Measurements from ENCODE around the gene FTSJ3.
"Not testable (repeated sequence)": the region's sequence is repeated elsewhere in the genome, so short reads cannot be mapped to it uniquely, and the experiment has no call there.

The FTSJ3 gene

DNA sequence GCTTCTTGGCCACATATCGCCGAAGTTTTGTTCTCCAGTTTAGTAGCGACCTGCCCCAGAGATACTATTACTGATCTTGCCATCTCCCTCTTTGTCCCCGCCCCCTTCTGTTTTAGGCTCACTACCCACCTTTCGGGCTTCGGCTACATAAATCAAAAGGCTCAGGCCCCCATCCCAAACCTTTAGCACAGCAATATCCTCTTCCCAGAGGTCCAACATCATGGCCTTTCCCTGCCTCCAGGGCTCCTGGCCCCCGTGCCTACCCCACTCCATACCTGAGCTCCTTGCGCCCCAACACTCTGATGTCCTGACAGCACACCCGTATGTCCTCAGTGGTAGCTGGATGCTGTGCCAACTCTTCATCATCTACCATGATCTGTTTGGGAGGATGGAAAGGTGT, 3.1 kb downstream of the FTSJ3 start:
- DNase-seq, result no peak

DNA sequence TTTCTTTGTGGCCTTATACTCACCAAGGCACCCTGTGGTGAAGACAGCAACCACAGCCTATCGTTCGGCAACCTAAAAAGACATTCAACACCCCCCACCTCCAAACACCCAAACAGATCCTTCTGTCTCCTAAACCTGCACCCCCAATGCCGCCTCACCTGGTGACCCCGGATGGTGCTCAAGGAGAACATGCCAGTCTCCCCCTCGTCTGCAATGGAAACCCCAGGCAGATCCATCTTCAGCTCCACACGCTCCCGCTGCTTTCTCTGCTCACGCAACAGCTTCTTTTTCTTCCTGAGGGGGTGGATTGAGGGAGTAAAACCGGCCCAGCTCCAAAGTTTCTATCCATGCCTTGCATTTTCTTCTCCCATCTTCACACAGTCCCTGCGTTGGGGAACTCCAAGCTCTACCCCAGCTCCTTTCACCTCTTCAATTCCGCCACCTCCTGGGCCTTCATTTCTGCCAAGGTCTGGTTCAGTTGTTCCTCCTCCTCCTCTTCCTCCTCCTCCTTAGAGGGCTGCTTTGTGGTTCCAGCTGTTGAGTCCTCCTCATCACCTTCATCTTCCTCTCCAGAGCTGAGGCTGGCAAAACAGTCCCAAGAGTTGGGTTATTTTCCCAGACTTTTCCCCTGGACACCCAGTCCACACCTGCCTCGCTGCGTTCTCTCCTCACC, 3.7 kb downstream of the FTSJ3 start:
- no peak for DNase-seq

DNA sequence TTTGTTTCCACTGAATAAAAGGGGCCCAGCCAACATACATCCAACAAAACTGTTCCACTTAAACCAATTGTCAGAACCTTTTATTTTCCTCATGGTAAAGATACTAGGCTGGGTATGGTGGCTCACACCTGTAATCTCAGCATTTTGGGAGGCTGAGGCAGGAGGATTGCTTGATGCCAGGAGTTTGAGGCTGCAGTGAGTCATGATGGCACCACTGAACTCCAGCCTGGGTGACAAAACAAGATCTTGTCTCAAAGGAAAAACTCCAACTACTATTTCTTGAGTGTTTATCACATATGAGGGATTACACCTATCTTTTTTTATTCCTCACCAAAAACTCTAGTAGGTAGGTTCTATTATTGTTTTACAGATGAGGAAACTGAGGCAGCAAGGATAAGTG, 4.9 kb downstream of the FTSJ3 start:
- no peak for DNase-seq

DNA sequence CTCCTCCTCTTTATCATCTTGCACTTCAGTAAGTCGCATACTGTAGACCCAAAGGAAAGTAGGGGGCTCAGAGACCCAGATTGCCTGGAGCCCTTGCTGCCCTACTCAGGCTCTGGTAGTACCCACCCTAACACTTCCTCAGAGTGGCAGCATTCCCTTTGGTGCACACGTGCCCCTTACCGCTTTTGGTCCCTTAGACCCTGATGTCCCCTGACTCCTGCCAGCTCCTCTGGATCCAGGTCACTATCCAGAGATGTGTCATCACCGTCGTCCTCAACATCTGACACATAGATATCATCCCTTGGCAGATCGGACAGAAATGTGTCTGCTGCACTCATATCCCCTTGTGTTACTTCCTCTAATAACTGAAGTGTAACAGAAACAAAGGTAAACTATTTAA, 5.7 kb downstream of the FTSJ3 start:
- DNase-seq, result no peak

DNA sequence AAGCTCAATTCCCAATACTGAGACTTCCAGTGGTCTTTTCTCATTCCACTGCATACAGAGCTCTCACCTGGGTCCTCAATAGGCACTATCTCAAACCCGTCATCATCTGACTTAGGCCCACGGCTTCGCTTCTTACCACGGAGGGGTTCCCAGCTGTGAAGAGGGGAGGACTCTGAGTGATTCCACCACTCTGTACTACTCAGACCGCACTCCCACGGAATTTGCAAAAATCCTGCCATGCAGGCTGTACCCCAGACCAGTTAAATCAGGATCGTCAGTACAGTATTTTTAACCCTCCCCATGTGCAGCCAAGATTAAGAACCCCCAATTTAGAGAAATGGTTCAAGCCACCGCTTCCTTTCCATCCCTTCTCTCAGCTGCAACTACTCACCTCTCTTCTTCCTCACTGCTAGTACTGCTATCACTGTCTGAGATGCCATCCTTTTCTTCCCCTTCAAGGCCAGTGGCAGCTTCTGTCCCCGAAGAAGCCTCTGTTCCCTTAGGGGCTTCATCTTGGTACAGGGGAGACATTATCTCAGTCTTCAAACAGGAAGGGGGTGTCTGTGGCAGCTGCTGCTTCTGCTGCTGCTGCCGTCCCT, 6.4 kb downstream of the FTSJ3 start:
- DNase-seq, result no peak

DNA sequence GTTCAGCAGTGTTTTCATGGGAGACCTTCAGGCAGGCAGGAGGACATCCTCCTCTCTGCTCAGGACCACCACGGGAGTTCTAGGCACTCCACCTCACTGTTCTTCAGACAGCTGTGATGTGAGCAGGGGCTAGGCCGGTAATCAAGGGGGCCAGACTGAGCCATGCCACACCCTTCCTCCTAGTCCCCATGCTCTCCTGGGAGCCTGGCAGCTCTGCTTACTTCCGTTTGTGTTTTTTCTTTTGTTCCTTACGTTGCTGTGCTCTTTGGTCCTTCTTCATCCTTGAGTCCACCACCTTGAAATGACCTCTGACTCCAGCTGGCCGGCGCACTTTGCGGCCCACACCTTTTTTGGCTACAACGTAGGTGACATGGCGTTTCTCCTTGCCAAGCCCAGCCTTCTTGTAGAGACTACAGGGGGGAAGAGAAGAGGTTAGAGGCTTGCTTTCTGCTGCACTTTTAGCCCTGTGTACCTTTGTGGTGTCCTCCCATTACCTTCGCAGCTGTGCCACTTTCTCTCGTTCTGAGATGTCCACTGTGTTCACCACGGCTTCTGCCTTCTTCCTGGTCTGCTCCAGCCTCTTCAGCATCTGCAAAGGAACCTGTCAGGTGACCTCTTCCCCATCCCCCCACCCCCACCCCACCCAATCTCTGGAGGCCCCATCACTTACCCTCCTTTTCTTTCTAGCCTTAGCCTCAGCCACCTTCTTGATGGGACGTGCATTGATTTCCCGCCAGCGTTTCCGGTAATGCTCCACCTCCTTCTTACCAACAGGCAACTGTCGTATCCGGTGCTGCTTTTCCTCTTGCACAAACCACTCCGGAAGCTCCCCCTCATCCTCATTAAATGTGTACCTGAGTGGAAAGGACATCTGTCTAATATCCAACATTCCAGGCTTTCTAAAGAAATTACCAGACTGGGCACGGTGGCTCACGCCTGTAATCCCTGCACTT, 7.6 kb downstream of the FTSJ3 start:
- no peak for DNase-seq

DNA sequence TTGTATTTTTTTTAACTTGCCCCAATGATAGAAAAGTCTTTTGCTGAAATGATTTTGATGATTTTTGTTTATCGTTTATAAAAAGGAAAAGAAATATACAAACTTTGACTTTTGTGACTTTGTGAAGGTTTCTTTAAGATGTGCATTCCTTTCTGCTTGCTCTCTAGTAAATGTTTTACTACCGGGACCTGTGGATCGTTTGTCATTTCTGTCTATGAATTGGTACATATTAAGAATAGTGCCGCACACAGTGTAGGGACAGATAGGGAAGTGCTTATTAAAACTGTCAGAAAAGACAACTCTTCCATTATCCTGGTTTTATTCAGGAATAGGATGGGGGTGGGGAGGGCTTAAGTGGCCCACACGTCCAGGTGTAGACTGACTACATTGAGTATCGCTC, 8.3 kb downstream of the FTSJ3 start:
- no peak for DNase-seq

DNA sequence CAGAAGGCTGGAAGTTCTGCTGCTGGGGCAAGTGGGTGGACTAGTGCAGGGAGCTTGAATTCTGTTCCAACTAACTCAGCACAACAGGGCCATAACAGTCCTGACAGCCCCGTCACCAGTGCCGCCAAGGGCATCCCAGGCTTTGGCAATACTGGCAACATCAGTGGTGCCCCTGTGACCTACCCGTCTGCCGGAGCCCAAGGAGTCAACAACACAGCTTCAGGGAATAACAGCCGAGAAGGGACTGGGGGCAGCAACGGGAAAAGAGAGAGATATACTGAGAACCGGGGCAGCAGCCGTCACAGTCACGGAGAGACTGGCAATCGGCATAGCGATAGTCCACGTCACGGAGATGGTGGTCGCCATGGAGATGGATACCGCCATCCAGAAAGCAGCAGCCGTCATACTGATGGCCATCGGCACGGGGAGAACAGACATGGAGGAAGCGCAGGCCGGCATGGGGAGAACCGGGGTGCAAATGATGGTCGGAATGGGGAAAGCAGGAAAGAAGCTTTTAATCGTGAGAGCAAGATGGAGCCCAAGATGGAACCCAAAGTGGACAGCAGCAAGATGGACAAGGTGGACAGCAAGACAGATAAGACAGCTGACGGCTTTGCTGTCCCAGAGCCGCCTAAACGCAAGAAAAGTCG, 9.6 kb downstream of the FTSJ3 start:
- DNase-seq, result no peak

DNA sequence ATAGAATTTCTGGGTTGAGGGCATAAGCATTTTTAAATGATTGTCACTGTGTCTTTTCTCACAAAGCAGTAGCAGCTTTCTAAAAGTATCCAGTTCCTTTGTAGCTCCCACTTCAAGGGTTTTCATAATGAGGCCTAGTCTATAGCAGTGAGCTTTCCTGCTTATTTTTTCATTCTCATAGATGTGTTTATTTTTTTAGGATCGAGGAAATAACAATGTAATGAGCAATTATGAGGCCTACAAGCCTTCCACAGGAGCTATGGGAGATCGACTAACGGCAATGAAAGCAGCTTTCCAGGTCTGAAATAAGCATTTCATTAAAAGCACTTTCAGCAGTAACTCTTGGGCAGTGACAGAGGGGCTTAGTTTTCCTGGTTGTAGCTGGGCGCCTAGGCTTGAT, 10.8 kb downstream of the FTSJ3 start:
- no peak for DNase-seq

DNA sequence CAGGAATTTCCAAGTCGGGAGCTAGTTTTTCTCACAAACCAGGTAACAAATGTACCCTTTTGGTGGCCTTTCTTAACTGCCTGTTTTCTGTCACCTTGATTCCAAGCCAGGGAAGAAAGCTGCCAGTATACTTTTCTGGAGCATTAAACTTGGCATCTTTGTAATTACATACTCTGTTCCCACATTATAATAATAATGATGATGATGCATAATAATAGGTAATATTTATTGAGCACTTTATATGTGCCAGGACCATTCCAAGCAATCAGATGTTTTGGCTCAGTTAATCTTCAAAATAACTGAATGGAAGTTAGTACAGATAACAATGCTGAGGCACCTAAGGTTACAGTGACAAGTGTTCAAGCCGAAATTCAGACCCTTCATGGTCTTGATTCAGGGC, 11.3 kb downstream of the FTSJ3 start:
- no peak for DNase-seq

DNA sequence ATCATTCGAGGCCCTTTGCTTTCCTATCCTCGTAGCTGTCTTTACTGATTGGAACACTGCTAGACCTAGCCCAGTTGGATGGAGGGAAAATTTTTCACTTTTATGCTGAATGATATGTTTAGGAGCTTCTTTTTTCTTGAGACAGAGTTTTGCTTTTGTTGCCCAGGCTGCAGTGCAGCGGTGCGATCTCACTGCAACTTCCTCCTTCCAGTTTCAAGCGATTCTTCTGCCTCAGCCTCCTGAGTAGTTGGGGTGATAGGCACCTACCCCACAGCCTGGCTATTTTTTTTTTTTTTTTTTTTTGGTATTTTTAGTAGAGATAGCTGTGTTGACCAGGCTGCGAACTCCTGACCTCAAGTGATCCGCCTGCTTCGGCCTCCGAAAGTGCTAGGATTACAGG, 17.5 kb downstream of the FTSJ3 start:
- no peak for DNase-seq

DNA sequence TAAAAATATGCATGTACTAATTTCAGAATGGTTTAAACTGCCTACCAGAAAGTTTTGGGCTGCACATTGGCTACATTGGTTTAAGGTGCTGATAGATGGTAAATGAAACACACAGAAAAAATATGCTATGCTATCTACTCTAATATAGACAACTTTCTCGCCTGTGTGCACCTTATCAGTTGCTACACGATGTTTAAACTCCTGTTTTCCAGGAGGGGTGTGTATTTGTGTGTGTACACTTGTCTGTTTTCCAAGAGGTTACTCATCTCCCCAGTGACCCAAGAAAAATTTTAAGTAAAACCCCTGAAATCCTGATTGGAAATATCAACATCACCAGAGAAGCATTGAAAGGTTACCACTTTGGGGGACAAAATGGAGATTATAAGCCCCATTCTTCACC, 21.9 kb downstream of the FTSJ3 start:
- no peak for DNase-seq

DNA sequence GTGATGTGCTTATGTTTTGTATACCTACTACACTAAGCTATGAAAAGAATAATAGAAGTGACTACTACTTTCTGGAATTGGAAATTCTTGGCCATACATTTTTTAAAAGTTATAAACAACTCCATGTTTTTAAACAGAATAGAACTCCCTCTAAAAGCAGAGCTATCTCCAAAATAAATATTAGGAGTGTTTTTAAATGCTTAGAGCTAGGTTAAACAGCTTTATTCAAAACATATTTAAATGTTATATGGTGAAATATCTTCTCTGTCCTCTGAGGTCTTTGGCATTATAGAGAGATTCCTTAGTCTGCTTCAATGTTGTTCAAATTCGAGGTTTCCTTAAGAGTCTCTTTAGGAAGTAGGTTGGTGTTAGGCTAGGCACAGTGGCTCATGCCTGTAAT, 23.1 kb downstream of the FTSJ3 start:
- DNase-seq, result no peak

DNA sequence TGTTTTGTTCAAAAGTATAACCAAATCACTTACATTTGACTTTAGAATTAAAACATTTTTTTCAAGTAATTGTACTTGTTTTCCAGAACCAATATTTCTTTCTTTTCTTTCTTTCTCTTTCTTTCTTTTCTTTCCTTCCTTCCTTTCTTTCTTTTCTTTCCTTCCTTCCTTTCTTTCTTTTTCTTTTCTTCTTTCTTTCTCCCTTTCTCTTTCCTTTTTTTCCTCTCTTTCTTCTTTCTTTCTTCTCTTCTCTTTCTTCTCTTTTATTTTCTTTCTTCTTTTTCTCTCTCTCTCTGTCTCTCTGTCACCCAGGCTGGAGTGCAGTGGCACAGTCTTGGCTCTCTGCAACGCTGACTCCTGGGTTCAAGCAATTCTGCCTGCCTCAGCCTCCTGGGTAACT, 26.7 kb downstream of the FTSJ3 start:
- no peak for DNase-seq

DNA sequence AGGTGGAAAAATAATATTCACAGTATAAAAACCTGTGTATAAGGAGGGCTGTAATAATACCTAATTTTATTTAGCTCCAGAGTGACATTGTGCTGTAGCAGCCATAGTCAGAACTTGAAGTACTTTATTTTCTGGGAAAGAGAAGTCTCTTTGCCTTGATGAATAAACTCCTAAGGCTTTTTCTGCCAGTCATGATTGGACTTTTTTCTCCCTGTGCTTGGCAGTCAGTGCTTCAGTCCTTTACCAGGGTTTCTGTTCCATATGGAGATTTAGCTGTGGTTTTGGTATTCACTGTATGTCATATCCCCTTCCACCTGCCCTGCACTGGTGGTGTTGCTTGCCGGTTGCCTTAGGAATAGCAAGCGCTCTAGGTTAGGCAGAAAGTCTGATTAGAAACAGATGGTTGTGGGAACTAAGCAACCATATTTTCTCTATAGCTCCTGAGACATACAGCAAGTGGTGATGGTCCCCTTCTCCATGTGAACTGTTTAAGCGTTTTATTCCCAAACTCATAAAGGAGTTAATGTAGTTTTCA, 28.8 kb downstream of the FTSJ3 start:
- no peak for DNase-seq

DNA sequence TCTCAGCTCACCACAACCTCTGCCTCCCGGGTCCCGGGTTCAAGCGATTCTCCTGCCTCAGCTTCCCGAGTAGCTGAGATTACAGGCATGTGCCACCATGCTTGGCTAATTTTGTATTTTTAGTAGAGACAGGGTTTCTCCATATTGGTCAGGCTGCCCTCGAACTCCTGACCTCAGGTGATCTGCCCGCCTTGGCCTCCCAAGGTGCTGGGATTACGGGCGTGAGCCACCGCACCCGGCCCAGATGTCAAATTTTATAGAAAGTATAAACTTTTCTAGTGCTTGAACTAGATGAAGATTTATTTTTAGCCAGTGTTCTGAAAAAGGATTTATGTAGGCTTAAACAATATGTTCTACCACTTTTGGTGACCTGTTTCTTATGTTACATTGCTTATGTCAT, 31.1 kb downstream of the FTSJ3 start:
- not testable (repeated sequence) for DNase-seq

DNA sequence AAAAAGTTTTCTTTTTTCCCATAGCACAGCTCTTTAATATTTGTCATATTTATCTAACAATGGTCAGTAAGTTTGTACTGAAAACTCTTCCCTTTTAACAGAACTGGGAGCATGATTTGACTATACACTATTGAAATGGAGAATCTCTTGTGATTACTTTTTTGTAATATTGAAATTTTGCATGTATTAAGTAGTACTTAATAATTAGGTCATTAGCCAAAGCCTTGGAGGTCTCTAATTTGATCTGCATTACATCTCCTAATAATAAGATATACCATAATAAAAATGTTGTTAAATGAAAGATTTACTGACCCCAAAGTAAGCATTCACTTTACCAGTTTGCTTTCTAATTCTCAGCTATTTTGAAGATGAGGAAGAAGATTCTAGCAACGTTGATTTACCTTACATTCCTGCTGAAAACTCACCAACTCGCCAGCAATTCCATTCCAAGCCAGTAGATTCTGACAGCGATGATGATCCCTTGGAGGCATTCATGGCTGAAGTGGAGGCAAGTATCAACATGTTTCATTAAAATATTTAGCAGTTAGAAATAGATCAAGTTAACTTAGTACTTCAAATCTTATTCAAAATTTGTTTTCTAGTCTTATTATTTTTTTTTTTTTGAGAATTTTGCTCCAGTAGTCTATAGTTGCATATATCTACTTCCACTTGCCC, 35.3 kb downstream of the FTSJ3 start:
- no peak for DNase-seq

DNA sequence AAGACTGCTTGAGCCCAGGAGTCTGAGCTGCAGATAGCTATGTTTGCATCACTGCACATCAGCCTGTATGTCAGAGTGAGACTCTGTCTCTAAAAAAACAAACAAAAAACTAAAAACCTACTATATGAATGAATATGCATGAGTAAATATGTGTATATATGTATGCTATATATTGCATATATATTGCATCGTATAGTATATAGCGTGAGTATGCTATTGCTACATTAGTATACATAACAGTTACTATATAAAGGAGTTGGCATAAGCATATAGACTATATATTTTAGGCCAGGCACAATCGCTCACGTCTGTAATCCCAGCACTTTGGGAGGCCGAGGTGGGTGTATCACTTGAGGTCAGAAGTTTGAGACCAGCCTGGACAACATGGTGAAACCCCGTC, 37.4 kb downstream of the FTSJ3 start:
- no peak for DNase-seq

DNA sequence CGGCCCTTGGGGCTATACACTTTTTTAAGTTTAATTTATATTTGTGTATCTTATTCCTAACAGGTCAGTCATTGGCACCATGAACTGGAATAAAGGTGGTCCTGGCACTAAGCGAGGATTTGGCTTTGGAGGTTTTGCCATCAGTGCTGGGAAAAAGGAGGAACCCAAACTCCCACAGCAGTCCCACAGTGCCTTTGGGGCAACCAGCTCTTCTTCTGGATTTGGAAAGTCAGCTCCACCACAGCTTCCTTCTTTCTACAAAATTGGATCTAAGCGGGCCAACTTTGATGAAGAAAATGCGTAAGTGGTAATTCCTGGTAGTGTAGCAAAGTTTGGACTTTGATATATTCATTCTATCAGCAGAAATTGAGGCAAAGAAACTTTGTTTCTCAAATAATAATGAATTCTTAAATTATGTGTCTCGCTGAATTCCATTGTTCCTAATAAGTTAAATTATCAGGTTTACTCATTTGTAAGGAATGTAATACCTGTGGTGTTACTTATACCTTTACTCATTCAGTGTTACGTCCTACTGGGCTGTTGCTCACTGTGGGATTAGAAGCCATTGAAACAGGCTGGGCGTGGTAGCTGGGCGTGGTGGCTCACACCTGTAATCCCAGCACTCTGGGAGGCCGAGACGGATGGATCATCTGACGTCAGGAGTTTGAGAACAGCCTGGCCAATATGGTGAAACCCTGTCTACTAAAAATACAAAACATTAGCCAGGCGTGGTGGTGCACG, 40.3 kb downstream of the FTSJ3 start:
- no peak for DNase-seq

DNA sequence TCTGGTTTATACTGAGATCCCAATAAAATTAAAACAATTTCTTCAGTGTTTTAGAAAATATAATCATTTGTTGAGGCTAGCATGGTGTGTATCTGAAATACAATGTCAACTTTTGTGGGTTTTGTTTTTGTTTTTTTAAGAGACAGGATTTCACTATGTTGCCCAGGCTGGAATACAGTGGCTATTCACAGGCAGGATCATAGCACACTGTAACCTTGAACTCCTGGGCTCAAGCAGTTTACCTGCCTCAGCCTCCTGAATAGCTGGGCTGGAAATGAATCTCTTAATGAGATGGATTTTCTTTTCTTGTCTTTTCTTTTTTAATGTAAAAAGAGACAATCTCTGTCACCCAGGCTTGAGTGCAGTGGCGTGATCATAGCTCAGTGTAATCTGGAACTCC, 41.3 kb downstream of the FTSJ3 start:
- no peak for DNase-seq

DNA sequence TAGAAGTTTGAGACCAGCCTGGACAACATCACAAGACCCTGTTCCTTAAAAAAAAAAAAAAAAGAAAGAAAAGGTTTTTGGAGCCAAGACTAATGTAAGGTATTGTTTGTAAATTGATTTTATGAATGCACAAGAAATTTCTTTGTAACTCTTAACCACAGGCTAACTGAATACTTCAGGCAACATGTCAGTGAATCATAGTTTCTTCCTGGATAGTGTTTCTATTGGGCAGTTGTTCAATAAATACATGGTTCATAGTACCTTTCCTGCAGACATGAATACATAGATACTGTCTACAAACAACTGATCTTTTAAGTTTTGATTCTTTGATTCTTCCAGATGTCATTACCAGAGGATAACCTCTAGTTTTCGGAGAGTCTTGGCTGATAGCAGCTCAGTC, 41.9 kb downstream of the FTSJ3 start:
- no peak for DNase-seq

DNA sequence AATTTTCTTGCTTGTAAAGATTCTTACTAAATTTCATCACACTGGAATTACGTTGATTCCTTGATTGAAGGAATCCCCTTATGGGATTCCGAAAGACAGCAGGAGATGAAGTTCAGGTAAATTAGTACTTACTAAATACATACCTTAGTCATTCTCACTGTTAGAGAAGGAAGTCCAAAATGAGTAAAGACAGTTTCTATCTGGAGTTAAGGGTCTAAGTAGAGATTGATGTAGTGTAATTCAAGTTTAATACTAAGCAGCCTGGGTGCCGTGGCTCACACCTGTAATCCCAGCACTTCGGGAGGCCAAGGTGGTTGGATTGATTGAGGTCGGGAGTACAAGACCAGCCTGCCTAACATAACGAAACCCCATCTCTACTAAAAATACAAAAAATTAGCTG, 43.9 kb downstream of the FTSJ3 start:
- DNase-seq, result no peak
